HK-2 (cell line): ENCODE results near the gene LMX1A.

Experiments used
- DNase-seq: peaks from one replicate; pipeline ENCODE4 v3.0.0-alpha.2; 2018; ENCODE audit not compliant: unreplicated experiment

LMX1A gene

GRCh38 chr1:165325460-165326203 lies 30.9 kb downstream of the LMX1A start:
- no peak for DNase-seq

- DNase-seq, result no peak
Measured at GRCh38 chr1:165324050-165324449, 32.5 kb downstream of the LMX1A start.

- no peak for DNase-seq
Measured at GRCh38 chr1:165317612-165318011, 38.9 kb downstream of the LMX1A start.

- DNase-seq, result no peak
Measured at GRCh38 chr1:165316153-165316772, 40.3 kb downstream of the LMX1A start.

GRCh38 chr1:165315481-165315880 lies 41.0 kb downstream of the LMX1A start:
- DNase-seq, result no peak

GRCh38 chr1:165313903-165314302 lies 42.6 kb downstream of the LMX1A start:
- DNase-seq, result no peak

- no peak for DNase-seq
Measured at GRCh38 chr1:165312591-165312990, 43.9 kb downstream of the LMX1A start.

GRCh38 chr1:165306543-165307434 lies 49.7 kb downstream of the LMX1A start:
- DNase-seq, result no peak

- no peak for DNase-seq
Measured at GRCh38 chr1:165303386-165303785, 53.1 kb downstream of the LMX1A start.

- no peak for DNase-seq
Measured at GRCh38 chr1:165300400-165300903, 56.1 kb downstream of the LMX1A start.

GRCh38 chr1:165298203-165298820 lies 58.2 kb downstream of the LMX1A start:
- DNase-seq, result no peak

- no peak for DNase-seq
Measured at GRCh38 chr1:165296205-165296604, 60.3 kb downstream of the LMX1A start.

GRCh38 chr1:165290148-165290547 lies 66.4 kb downstream of the LMX1A start:
- no peak for DNase-seq

- DNase-seq, result no peak
Measured at GRCh38 chr1:165289556-165289955, 67.0 kb downstream of the LMX1A start.

GRCh38 chr1:165288350-165289120 lies 68.0 kb downstream of the LMX1A start:
- no peak for DNase-seq

- no peak for DNase-seq
Measured at GRCh38 chr1:165287781-165288180, 68.7 kb downstream of the LMX1A start.

- DNase-seq, result no peak
Measured at GRCh38 chr1:165287329-165287728, 69.2 kb downstream of the LMX1A start.

- DNase-seq, result no peak
Measured at GRCh38 chr1:165284454-165284853, 72.1 kb downstream of the LMX1A start.

- no peak for DNase-seq
Measured at GRCh38 chr1:165281207-165281901, 75.2 kb downstream of the LMX1A start.

GRCh38 chr1:165279882-165280281 lies 76.6 kb downstream of the LMX1A start:
- no peak for DNase-seq
